ENCODE results near the gene SLC17A5.
"Not testable (repeated sequence)": the region's sequence is repeated elsewhere in the genome, so short reads cannot be mapped to it uniquely, and the experiment has no call there.

Gene SLC17A5

GRCh38 chr6:73653571-73654424 lies at the start of gene SLC17A5:
Gene SLC17A5 (minus strand): TSS chr6:73653992. CDS start chr6:73653886, 106 bp downstream.
- DNase-seq = peak; percentile 94

GRCh38 chr6:73703466-73703865 lies 49.7 kb upstream of the SLC17A5 start:
- DNase-seq = no peak

- DNase-seq = no peak
These were observed 48.7 kb upstream of the SLC17A5 start for GRCh38 chr6:73702444-73702843.

GRCh38 chr6:73699676-73700459 lies 46.1 kb upstream of the SLC17A5 start:
- no peak for DNase-seq

GRCh38 chr6:73696966-73697655 lies 43.3 kb upstream of the SLC17A5 start:
- no peak for DNase-seq

GRCh38 chr6:73695619-73696421 lies 42.0 kb upstream of the SLC17A5 start, which contains the start of gene CD109:
Gene CD109 (plus strand): TSS chr6:73696203. CDS start chr6:73696216, 13 bp downstream.
- DNase-seq = peak; percentile 49

- DNase-seq = no peak
These were observed 41.1 kb upstream of the SLC17A5 start for GRCh38 chr6:73694711-73695411.

- no peak for DNase-seq
These were observed 37.7 kb upstream of the SLC17A5 start for GRCh38 chr6:73691512-73691911.

GRCh38 chr6:73690056-73690455 lies 36.3 kb upstream of the SLC17A5 start:
- DNase-seq = no peak

- no peak for DNase-seq
These were observed 34.6 kb upstream of the SLC17A5 start for GRCh38 chr6:73688351-73688750.

- DNase-seq = not testable (repeated sequence)
These were observed 29.8 kb upstream of the SLC17A5 start for GRCh38 chr6:73683574-73683973.

- no peak for DNase-seq
These were observed 26.6 kb upstream of the SLC17A5 start for GRCh38 chr6:73680289-73680918.

GRCh38 chr6:73679846-73680245 lies 26.1 kb upstream of the SLC17A5 start:
- DNase-seq = not testable (repeated sequence)

GRCh38 chr6:73679009-73679408 lies 25.2 kb upstream of the SLC17A5 start:
- DNase-seq = no peak

GRCh38 chr6:73675466-73676098 lies 21.8 kb upstream of the SLC17A5 start:
- DNase-seq = peak; percentile 82

GRCh38 chr6:73671911-73672685 lies 18.3 kb upstream of the SLC17A5 start:
- DNase-seq = no peak

GRCh38 chr6:73669005-73669404 lies 15.2 kb upstream of the SLC17A5 start:
- no peak for DNase-seq

- DNase-seq = no peak
These were observed 14.0 kb upstream of the SLC17A5 start for GRCh38 chr6:73667798-73668197.

- DNase-seq = no peak
These were observed 12.6 kb upstream of the SLC17A5 start for GRCh38 chr6:73666393-73666792.
